ENCODE data around the gene ZNRF3.
"Not testable (repeated sequence)": the region's sequence is repeated elsewhere in the genome, so short reads cannot be mapped to it uniquely, and the experiment has no call there.

Gene ZNRF3

GRCh38 chr22:28884747-28885350, 1.5 kb downstream of the ZNRF3 start:
- no peak for DNase-seq

GRCh38 chr22:28885939-28886338, 2.6 kb downstream of the ZNRF3 start:
- no peak for DNase-seq

GRCh38 chr22:28886679-28887078, 3.3 kb downstream of the ZNRF3 start:
- not testable (repeated sequence) for DNase-seq

- no peak for DNase-seq
Observed at GRCh38 chr22:28887725-28888459, 4.5 kb downstream of the ZNRF3 start.

- DNase-seq = no peak
Observed at GRCh38 chr22:28889478-28890024, 6.2 kb downstream of the ZNRF3 start.

GRCh38 chr22:28891156-28891733, 7.9 kb downstream of the ZNRF3 start:
- no peak for DNase-seq

- DNase-seq = no peak
Observed at GRCh38 chr22:28892175-28892731, 8.9 kb downstream of the ZNRF3 start.

GRCh38 chr22:28893810-28894209, 10.4 kb downstream of the ZNRF3 start:
- DNase-seq = no peak

GRCh38 chr22:28894334-28894733, 11.0 kb downstream of the ZNRF3 start:
- DNase-seq = no peak

- no peak for DNase-seq
Observed at GRCh38 chr22:28894807-28895206, 11.4 kb downstream of the ZNRF3 start.

- no peak for DNase-seq
Observed at GRCh38 chr22:28896611-28897010, 13.2 kb downstream of the ZNRF3 start.

GRCh38 chr22:28898233-28898629, 14.9 kb downstream of the ZNRF3 start:
- DNase-seq = no peak

GRCh38 chr22:28899199-28899853, 16.0 kb downstream of the ZNRF3 start:
- DNase-seq = peak; percentile 45

- no peak for DNase-seq
Observed at GRCh38 chr22:28900379-28900925, 17.1 kb downstream of the ZNRF3 start.

GRCh38 chr22:28902490-28902889, 19.1 kb downstream of the ZNRF3 start:
- DNase-seq = no peak

GRCh38 chr22:28903080-28903479, 19.7 kb downstream of the ZNRF3 start:
- no peak for DNase-seq

GRCh38 chr22:28903729-28904128, 20.4 kb downstream of the ZNRF3 start:
- DNase-seq = no peak

GRCh38 chr22:28904211-28904896, 21.0 kb downstream of the ZNRF3 start:
- DNase-seq = no peak

GRCh38 chr22:28905256-28905832, 22.0 kb downstream of the ZNRF3 start:
- DNase-seq = no peak

- DNase-seq = no peak
Observed at GRCh38 chr22:28906312-28906711, 22.9 kb downstream of the ZNRF3 start.

GRCh38 chr22:28907311-28908008, 24.1 kb downstream of the ZNRF3 start:
- DNase-seq = peak; percentile 75

All from stimulated activated CD8-positive, alpha-beta memory T cell treated with anti-CD3 and anti-CD28 coated beads, Interleukin-4, amount 100 ng/mL, for 48 hours (primary cell).